MM.1S (cell line): ENCODE data around the gene NXPH2.

Experiments used
- EZH2 ChIP-seq: fragments of 300-600 bp; sonication (generic); optimal IDR thresholded peaks from 2 replicates; pipeline ENCODE3; 2017; ENCODE audit warnings: low read depth, mild to moderate bottlenecking, antibody characterized with exemption, low read length, mixed read lengths
- EZH2phosphoT487 ChIP-seq: fragments of 300-600 bp; sonication (generic); IDR thresholded peaks from 2 replicates; pipeline ENCODE4 v1.6.1; 2018; ENCODE audit warnings: antibody characterized with exemption, low read length
- TF ChIP-seq, protein P1 (sequence below): fragments of 300-600 bp; sonication (generic); IDR thresholded peaks from 2 replicates; pipeline ENCODE4 v1.5.1; 2016; ENCODE audit warnings: antibody characterized with exemption, low read length, mixed read lengths

DNA sequence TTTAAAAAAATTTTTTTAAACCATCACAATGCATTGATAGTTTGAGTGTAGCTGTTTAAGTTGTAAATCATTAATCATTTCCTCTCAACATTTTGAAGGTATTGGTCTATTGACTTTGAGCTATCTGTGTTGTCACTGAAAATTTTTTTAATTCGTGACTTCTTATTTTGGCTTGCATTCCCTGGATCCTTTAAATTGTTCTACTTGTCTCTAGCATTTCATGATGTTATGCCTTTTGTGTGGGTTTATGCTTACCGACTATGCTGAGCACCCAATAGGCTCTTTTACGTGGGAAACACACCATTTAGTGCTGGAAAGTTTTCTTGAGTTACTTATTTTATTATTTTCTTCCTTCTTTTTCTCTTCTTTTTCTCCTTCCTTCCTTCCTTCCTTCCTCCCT is 31.2 kb upstream of the NXPH2 start:
- TF ChIP-seq, protein P1, sequence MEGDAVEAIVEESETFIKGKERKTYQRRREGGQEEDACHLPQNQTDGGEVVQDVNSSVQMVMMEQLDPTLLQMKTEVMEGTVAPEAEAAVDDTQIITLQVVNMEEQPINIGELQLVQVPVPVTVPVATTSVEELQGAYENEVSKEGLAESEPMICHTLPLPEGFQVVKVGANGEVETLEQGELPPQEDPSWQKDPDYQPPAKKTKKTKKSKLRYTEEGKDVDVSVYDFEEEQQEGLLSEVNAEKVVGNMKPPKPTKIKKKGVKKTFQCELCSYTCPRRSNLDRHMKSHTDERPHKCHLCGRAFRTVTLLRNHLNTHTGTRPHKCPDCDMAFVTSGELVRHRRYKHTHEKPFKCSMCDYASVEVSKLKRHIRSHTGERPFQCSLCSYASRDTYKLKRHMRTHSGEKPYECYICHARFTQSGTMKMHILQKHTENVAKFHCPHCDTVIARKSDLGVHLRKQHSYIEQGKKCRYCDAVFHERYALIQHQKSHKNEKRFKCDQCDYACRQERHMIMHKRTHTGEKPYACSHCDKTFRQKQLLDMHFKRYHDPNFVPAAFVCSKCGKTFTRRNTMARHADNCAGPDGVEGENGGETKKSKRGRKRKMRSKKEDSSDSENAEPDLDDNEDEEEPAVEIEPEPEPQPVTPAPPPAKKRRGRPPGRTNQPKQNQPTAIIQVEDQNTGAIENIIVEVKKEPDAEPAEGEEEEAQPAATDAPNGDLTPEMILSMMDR: no peak
- TF ChIP-seq EZH2 (no peak), EZH2phosphoT487 (no peak)
